ENCODE data around the gene UVRAG.

DNA sequence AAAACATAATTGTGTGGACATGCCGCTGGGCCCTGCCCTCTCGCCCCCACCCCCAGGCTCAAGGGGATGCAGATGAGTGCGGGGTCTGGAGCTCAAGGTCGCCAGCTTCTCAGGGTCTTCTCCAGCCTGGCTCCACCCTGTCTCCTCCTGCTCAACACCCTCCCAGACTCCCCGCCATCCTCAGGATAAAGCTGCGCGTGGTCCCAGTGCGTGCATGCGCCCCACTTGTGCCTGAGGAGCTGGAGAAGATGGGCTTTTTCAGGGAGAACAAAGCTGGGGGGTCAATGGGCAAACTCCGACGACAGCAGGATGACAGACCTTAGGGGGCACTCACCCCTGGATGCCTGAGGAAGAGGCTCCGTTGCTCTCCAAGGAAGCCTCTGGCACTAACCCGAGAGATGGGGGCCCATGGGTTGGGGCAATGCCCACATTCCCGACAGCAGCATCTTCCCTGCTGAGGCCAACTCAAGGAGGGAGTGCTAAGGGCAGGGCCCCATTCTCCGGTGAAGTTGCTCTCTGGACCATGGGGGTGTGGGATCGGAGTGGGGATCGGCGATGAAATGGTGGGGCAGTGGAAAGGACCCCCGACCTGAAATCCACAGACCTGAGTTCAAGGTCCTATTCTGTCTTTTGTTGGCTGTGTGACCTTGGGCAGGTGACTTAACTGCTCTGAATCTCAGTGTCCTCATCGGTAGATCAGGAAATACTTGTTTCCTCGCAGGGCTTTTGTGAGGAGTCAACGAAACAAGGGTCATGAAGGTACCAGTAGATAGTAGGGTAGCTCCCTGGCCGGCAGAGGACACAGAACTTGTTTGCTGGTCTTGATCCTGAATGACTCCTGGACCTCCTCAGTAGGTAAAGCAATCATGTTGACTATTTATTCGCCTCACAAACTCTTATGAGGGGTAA is 343.6 kb downstream of the UVRAG start:
- TF ChIP-seq, protein P1, sequence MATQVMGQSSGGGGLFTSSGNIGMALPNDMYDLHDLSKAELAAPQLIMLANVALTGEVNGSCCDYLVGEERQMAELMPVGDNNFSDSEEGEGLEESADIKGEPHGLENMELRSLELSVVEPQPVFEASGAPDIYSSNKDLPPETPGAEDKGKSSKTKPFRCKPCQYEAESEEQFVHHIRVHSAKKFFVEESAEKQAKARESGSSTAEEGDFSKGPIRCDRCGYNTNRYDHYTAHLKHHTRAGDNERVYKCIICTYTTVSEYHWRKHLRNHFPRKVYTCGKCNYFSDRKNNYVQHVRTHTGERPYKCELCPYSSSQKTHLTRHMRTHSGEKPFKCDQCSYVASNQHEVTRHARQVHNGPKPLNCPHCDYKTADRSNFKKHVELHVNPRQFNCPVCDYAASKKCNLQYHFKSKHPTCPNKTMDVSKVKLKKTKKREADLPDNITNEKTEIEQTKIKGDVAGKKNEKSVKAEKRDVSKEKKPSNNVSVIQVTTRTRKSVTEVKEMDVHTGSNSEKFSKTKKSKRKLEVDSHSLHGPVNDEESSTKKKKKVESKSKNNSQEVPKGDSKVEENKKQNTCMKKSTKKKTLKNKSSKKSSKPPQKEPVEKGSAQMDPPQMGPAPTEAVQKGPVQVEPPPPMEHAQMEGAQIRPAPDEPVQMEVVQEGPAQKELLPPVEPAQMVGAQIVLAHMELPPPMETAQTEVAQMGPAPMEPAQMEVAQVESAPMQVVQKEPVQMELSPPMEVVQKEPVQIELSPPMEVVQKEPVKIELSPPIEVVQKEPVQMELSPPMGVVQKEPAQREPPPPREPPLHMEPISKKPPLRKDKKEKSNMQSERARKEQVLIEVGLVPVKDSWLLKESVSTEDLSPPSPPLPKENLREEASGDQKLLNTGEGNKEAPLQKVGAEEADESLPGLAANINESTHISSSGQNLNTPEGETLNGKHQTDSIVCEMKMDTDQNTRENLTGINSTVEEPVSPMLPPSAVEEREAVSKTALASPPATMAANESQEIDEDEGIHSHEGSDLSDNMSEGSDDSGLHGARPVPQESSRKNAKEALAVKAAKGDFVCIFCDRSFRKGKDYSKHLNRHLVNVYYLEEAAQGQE (IDR thresholded peaks at IDR 0.05; ENCODE audit: low read depth) = no peak
- TF ChIP-seq YY1 (IDR thresholded peaks at IDR 0.05; ENCODE audit: low read depth) = no peak
- no peak for TF ChIP-seq CEBPB (IDR thresholded peaks at IDR 0.05)
- TF ChIP-seq, protein P2, sequence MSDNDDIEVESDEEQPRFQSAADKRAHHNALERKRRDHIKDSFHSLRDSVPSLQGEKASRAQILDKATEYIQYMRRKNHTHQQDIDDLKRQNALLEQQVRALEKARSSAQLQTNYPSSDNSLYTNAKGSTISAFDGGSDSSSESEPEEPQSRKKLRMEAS (IDR thresholded peaks at IDR 0.05) = no peak
- TF ChIP-seq EP300 (IDR thresholded peaks at IDR 0.05; ENCODE audit: borderline replicate concordance) = no peak
- TF ChIP-seq EGR1 (IDR thresholded peaks at IDR 0.05) = no peak
- no peak for TF ChIP-seq FOXM1 (IDR thresholded peaks at IDR 0.05; ENCODE audit: borderline replicate concordance, low read depth)
- TF ChIP-seq CREB1 (IDR thresholded peaks at IDR 0.05; ENCODE audit: low read depth) = no peak
- TF ChIP-seq TAF1 (IDR thresholded peaks at IDR 0.05; ENCODE audit: low read depth) = no peak
- no peak for TF ChIP-seq RAD21 (IDR thresholded peaks at IDR 0.05; ENCODE audit: low read depth)

Data from Ishikawa (cell line).